Ascending aorta (tissue), 2 donors: ENCODE measurements around the gene RABGAP1. TPM values are rescaled to one million over a fixed set of nuclear protein-coding genes. Genes with fewer than 3 reads are reported as not detected.

Source experiments
- DNase-seq, 2 donors: peaks; one replicate each; pipeline ENCODE4 v3.0.0-alpha.2; 2019; ENCODE audit warnings: low spot score in 2 of 2
- H3K27ac ChIP-seq, 2 donors: fragments of 200-600 bp; sonication (generic); one replicate each; pipeline ENCODE4 v1.5.1; 2016 to 2017; ENCODE audit warnings: mild to moderate bottlenecking in 1 of 2
- H3K27me3 ChIP-seq: fragments of 200-600 bp; sonication (generic); one replicate; pipeline ENCODE4 v1.5.1; 2017
- H3K36me3 ChIP-seq, 2 donors: fragments of 200-600 bp; sonication (generic); one replicate each; pipeline ENCODE4 v1.5.1; 2016
- H3K4me1 ChIP-seq, 2 donors: fragments of 200-600 bp; sonication (generic); one replicate each; pipeline ENCODE4 v1.5.1; 2016 to 2017; ENCODE audit warnings: mild to moderate bottlenecking in 1 of 2
- H3K4me3 ChIP-seq, 2 donors: fragments of 200-600 bp; sonication (generic); one replicate each; pipeline ENCODE4 v1.5.1; 2016 to 2017; ENCODE audit warnings: mild to moderate bottlenecking in 1 of 2
- H3K9me3 ChIP-seq, 2 donors: fragments of 200-600 bp; sonication (generic); one replicate each; pipeline ENCODE4 v1.5.1; 2016
- intact Hi-C: fragments of 100-400 bp; cut with DNase I; formaldehyde crosslinking; loops from one replicate; pipeline ENCODE4 v1.15.1; 2023
- total RNA-seq: library from RNA; depleted of rRNA; stranded (reverse); fragments of >200 nt; gene quantifications from one replicate; pipeline ENCODE4 v1.1.0, GENCODE V29; 2016
- TF ChIP-seq, protein P1 (sequence below), 3 experiments: fragments of 200-600 bp in 2 of 3; fragments of 450-650 bp in 1 of 3; sonication (generic) in 2 of 3; IDR thresholded peaks; one replicate each; pipeline ENCODE4 v1.5.1; 2016 to 2019; ENCODE audit warnings: antibody characterized with exemption in 3 of 3, mild to moderate bottlenecking in 1 of 3, moderate library complexity in 1 of 3

The RABGAP1 gene
- total RNA-seq, 1 donor from 2014 or later, result 36.5 TPM

DNA sequence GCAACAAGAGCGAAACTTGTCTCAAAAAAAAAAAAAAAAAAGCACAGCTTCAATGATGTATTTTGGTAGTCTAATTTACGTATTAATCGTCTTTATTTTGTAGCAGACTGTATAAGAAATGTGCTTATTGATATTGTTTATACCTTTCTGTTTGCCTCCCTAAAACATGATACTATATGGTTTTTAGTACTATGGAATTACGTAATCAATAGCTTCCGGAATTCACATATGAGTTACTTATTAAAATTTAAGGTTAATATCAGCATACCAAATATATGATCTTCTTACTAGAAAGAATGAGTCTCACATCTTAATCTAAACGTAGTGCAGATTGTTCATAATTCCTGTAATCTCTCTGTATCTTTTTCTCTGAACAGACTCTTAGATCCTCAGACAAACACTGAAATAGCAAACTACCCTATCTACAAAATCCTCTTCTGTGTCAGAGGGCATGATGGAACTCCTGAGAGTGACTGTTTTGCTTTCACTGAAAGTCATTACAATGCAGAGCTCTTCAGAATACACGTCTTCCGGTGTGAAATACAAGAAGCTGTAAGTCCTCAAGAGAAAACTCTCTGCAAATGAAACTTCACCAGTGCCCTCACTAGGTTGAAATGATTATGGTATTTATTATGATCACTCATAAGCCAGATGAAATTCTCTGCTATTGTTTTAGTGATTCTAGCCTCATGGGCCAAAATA lies 48.3 kb downstream of the RABGAP1 start:
- Histone ChIP-seq H3K9me3 (no peaks in the 10 kb centered on the region), H3K36me3 (peaks cover 35 to 36% of the 10 kb centered on the region in 2 donors), H3K4me3 (no peak overlapping the region), H3K27me3 (no peaks in the 10 kb centered on the region), H3K4me1 (no peaks in the 10 kb centered on the region), H3K27ac (peak overlapping the region in 1 of 2 donors; percentile 4)
- no peak for DNase-seq
- TF ChIP-seq, protein P1, sequence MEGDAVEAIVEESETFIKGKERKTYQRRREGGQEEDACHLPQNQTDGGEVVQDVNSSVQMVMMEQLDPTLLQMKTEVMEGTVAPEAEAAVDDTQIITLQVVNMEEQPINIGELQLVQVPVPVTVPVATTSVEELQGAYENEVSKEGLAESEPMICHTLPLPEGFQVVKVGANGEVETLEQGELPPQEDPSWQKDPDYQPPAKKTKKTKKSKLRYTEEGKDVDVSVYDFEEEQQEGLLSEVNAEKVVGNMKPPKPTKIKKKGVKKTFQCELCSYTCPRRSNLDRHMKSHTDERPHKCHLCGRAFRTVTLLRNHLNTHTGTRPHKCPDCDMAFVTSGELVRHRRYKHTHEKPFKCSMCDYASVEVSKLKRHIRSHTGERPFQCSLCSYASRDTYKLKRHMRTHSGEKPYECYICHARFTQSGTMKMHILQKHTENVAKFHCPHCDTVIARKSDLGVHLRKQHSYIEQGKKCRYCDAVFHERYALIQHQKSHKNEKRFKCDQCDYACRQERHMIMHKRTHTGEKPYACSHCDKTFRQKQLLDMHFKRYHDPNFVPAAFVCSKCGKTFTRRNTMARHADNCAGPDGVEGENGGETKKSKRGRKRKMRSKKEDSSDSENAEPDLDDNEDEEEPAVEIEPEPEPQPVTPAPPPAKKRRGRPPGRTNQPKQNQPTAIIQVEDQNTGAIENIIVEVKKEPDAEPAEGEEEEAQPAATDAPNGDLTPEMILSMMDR (IDR thresholded peaks at IDR 0.05), result no peak
- intact Hi-C loops, result no loop called here

DNA sequence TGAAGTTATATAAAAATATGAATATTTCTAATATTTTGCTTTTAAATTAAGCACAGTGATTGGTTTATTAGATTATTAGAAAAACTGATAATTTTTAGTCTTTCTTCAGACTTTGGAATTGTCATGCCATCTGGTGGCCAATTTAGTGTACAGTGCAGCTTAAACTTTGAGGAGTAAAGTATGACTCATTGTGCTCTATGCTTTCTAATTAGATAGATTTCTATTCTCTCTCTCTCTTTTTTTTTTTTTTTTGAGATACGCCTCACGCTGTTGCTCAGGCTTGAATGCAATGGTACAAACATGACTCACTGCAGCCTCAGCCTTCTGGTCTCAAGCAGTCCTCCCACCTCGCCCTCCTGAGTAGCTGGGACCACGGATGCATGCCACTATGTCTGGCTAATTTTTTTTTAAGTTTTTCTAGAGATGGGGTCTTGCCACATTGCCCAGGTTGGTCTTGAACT lies 50.6 kb downstream of the RABGAP1 start:
- intact Hi-C loops, result loop anchor here (1.0 to 2.0 kb wide), 3 partner anchors 51 to 86 kb away; partner anchors contain the start of genes RABGAP1, RC3H2 and ZBTB26
- no peak overlapping the region for H3K4me3 ChIP-seq
- DNase-seq, result peak in 1 of 2 donors; percentile 68
- H3K4me1 ChIP-seq, result no peaks in the 10 kb centered on the region
- no peaks in the 10 kb centered on the region for H3K9me3 ChIP-seq
- TF ChIP-seq, protein P1 (IDR thresholded peaks at IDR 0.05), result peak; percentile 53 to 70 (median 57)
- H3K27me3 ChIP-seq, result no peaks in the 10 kb centered on the region
- H3K36me3 ChIP-seq, result peaks cover 20% of the 10 kb centered on the region in 2 donors
- H3K27ac ChIP-seq, result peak overlapping the region in 1 of 2 donors; percentile 60

DNA sequence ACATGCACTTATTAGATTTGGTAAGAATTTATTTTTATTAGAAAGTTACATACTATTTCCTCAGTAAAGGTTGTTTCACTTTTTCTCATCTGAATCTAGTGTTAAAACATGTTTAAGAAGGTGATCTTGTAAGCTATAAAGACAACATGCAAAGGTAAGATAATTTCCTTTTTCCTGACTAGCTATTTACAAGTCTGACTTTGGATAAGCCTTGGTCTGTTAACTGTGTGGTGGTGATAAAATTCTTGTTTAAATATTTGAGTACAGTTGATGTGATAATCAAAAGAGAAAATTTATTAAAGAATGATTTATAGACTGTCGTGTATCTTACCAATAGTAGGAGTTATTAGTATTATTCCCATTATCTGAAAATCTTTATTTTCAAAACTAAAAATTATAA lies 55.8 kb downstream of the RABGAP1 start:
- H3K36me3 ChIP-seq, result peaks cover 3 to 16% of the 10 kb centered on the region in 2 donors
- DNase-seq, result no peak
- H3K27me3 ChIP-seq, result no peaks in the 10 kb centered on the region
- H3K4me3 ChIP-seq, result no peak overlapping the region
- no peak overlapping the region for H3K27ac ChIP-seq
- H3K4me1 ChIP-seq, result peaks cover 0 to 9% of the 10 kb centered on the region in 2 donors
- TF ChIP-seq, protein P1 (IDR thresholded peaks at IDR 0.05), result no peak
- no peaks in the 10 kb centered on the region for H3K9me3 ChIP-seq
- intact Hi-C loops, result loop anchor here (5.0 kb wide), 1 partner anchor 36 kb away; the partner anchor contains the start of gene GPR21

DNA sequence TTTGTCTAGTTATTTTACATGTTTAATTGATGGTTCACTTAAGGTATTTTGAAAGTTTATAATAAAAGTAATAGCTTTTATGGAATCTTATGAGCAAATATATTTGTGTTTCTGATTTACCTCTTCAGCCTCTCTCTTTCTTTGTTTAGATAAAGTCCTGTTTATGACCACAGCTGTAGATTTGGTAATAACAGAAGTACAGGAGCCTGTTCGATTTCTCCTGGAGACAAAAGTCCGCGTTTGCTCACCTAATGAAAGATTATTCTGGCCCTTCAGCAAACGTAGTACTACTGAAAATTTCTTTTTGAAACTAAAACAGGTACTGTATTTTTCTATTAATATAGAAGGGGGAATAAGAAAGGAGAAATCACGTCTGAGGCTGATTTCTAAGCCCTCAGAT lies 57.6 kb downstream of the RABGAP1 start:
- Histone ChIP-seq H3K4me1 (peaks cover 0 to 13% of the 10 kb centered on the region in 2 donors), H3K27me3 (no peaks in the 10 kb centered on the region), H3K36me3 (peaks cover 3 to 16% of the 10 kb centered on the region in 2 donors), H3K27ac (peak overlapping the region in 1 of 2 donors; percentile 59), H3K4me3 (no peak overlapping the region), H3K9me3 (no peaks in the 10 kb centered on the region)
- no peak for DNase-seq
- TF ChIP-seq, protein P1 (IDR thresholded peaks at IDR 0.05), result no peak
- intact Hi-C loops, result loop anchor here (5.0 kb wide), 1 partner anchor 34 kb away; the partner anchor contains the start of gene GPR21

DNA sequence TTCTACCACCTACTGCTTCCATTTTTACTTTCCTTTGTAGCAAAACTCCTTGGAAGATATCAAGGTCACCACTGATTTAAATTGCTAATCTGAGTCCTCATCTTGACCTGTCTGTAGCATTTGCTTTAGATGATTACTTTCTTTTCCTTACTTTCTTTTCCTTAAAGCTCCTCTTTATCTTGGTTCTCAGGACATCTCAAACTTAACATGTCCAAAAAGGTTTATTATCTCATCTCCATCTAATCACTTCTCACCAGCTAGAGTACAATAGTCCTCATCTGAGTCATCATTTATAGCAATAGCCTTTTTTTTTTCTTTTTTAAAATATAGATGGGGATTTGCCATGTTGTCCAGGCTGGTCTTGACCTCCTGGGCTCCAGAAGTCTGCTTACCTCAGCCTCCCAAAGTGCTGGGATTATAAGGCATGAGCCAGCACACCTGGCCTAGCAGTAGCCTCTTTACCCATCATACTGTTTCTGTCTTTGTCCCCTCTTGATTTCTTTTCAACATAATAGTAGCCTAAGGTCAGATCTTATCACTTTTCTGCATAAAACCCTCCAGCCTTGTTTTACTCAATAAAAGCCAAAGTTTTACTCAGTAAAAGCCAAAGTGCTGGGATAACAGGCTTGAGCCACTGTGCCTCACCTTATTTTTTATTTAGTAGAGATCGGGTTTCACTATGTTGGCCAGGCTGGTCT lies 59.7 kb downstream of the RABGAP1 start:
- TF ChIP-seq, protein P1 (IDR thresholded peaks at IDR 0.05), result no peak
- DNase-seq, result no peak
- intact Hi-C loops, result no loop called here
- Histone ChIP-seq H3K27ac (peak overlapping the region; percentile 16 to 21), H3K27me3 (no peaks in the 10 kb centered on the region), H3K36me3 (peaks cover 3 to 16% of the 10 kb centered on the region in 2 donors), H3K4me3 (no peak overlapping the region), H3K4me1 (peaks cover 0 to 21% of the 10 kb centered on the region in 2 donors), H3K9me3 (no peaks in the 10 kb centered on the region)
